ENCODE data around the gene ABI1. TPM values are rescaled to one million over a fixed set of nuclear protein-coding genes. Genes with fewer than 3 reads are reported as not detected.
A peak's percentile ranks its signal among the peaks of the same experiment; 100 is the strongest.
"Not testable (repeated sequence)": the region's sequence is repeated elsewhere in the genome, so short reads cannot be mapped to it uniquely, and the experiment has no call there.

ABI1 gene
- total RNA-seq, 3 donors from 2014 or later (not counting 1 experiment from before 2014, with no cell fraction given) = 94.8 to 116 (median 113) TPM

GRCh38 chr10:26790221-26790995, 70.3 kb downstream of the ABI1 start:
- Histone ChIP-seq H3K4me1 (ENCODE audit: control insufficient read depth, insufficient read depth, low read length) (peaks cover 3% of the 10 kb centered on the region), H3K36me3 (ENCODE audit: control insufficient read depth, insufficient read depth, low read length) (no peaks in the 10 kb centered on the region), H3K27me3 (ENCODE audit: control insufficient read depth, insufficient read depth, low read length) (no peaks in the 10 kb centered on the region), H3K27ac (ENCODE audit: low read length) (no peak overlapping the region), H3K9me3 (ENCODE audit: control insufficient read depth, insufficient read depth, low read length) (no peaks in the 10 kb centered on the region), H3K4me3 (ENCODE audit: low read length) (no peak overlapping the region)
- intact Hi-C loops (cut with micrococcal nuclease) = no loop called here
- Mint-ChIP-seq H3K4me3 (no peak overlapping the region), H3K27me3 (ENCODE audit: low read depth in 2 of 2) (no peaks in the 10 kb centered on the region), H3K27ac (peak overlapping the region in 1 of 2 donors; percentile 57), H3K4me1 (peaks cover 65 to 73% of the 10 kb centered on the region in 2 donors), H3K9me3 (peaks cover 0 to 4% of the 10 kb centered on the region in 2 donors), H3K36me3 (no peaks in the 10 kb centered on the region)
- 89% methylated on average over 3 of the region's 4 CpGs for WGBS (ENCODE audit: insufficient coverage)
- ATAC-seq (no peak), DNase-seq (no peak)
- no peak for TF ChIP-seq CTCF (IDR thresholded peaks at IDR 0.05)

GRCh38 chr10:26789779-26790178, 71.0 kb downstream of the ABI1 start:
- H3K9me3 ChIP-seq (ENCODE audit: control insufficient read depth, insufficient read depth, low read length); DNase-seq; H3K4me3 Mint-ChIP-seq; H3K9me3 Mint-ChIP-seq; intact Hi-C loops (cut with micrococcal nuclease); H3K27me3 Mint-ChIP-seq (ENCODE audit: low read depth in 2 of 2); H3K36me3 ChIP-seq (ENCODE audit: control insufficient read depth, insufficient read depth, low read length); H3K27ac ChIP-seq (ENCODE audit: low read length); H3K27me3 ChIP-seq (ENCODE audit: control insufficient read depth, insufficient read depth, low read length); H3K4me3 ChIP-seq (ENCODE audit: low read length); H3K4me1 ChIP-seq (ENCODE audit: control insufficient read depth, insufficient read depth, low read length); ATAC-seq; H3K36me3 Mint-ChIP-seq: not testable (repeated sequence)
- H3K4me1 Mint-ChIP-seq = peaks cover 65 to 72% of the 10 kb centered on the region in 2 donors
- peak overlapping the region; percentile 4 to 57 for H3K27ac Mint-ChIP-seq
- 83% methylated on average over 1 of the region's 2 CpGs for WGBS (ENCODE audit: insufficient coverage)

GRCh38 chr10:26787362-26787761, 73.4 kb downstream of the ABI1 start:
- no peak overlapping the region for H3K4me3 ChIP-seq (ENCODE audit: low read length)
- H3K4me1 Mint-ChIP-seq = peaks cover 75 to 82% of the 10 kb centered on the region in 2 donors
- peak overlapping the region; percentile 13 to 48 for H3K27ac Mint-ChIP-seq
- no peaks in the 10 kb centered on the region for H3K36me3 Mint-ChIP-seq
- no peak for ATAC-seq
- no peaks in the 10 kb centered on the region for H3K9me3 ChIP-seq (ENCODE audit: control insufficient read depth, insufficient read depth, low read length)
- no peaks in the 10 kb centered on the region for H3K9me3 Mint-ChIP-seq
- H3K27me3 ChIP-seq (ENCODE audit: control insufficient read depth, insufficient read depth, low read length) = no peaks in the 10 kb centered on the region
- WGBS (ENCODE audit: insufficient coverage) = 92% methylated on average over 3 of the region's 3 CpGs
- no peak for TF ChIP-seq CTCF (IDR thresholded peaks at IDR 0.05)
- H3K4me1 ChIP-seq (ENCODE audit: control insufficient read depth, insufficient read depth, low read length) = peaks cover 3% of the 10 kb centered on the region
- H3K4me3 Mint-ChIP-seq = no peak overlapping the region
- peaks cover 2% of the 10 kb centered on the region for H3K36me3 ChIP-seq (ENCODE audit: control insufficient read depth, insufficient read depth, low read length)
- intact Hi-C loops (cut with micrococcal nuclease) = no loop called here
- no peak for DNase-seq
- H3K27ac ChIP-seq (ENCODE audit: low read length) = no peak overlapping the region
- H3K27me3 Mint-ChIP-seq (ENCODE audit: low read depth in 2 of 2) = no peaks in the 10 kb centered on the region

GRCh38 chr10:26781797-26782196, 79.0 kb downstream of the ABI1 start:
- H3K4me3 ChIP-seq (ENCODE audit: low read length) = no peak overlapping the region
- 89% methylated on average over 2 of the region's 2 CpGs for WGBS (ENCODE audit: insufficient coverage)
- DNase-seq (no peak), ATAC-seq (no peak)
- TF ChIP-seq CTCF (IDR thresholded peaks at IDR 0.05) = no peak
- Mint-ChIP-seq H3K4me1 (peaks cover 90 to 96% of the 10 kb centered on the region in 2 donors), H3K4me3 (no peak overlapping the region), H3K27me3 (ENCODE audit: low read depth in 2 of 2) (no peaks in the 10 kb centered on the region), H3K9me3 (no peaks in the 10 kb centered on the region), H3K27ac (peak overlapping the region; percentile 60 to 86), H3K36me3 (no peaks in the 10 kb centered on the region)
- no peaks in the 10 kb centered on the region for H3K9me3 ChIP-seq (ENCODE audit: control insufficient read depth, insufficient read depth, low read length)
- intact Hi-C loops (cut with micrococcal nuclease) = no loop called here
- H3K27me3 ChIP-seq (ENCODE audit: control insufficient read depth, insufficient read depth, low read length) = no peaks in the 10 kb centered on the region
- peak overlapping the region; percentile 18 for H3K27ac ChIP-seq (ENCODE audit: low read length)
- H3K36me3 ChIP-seq (ENCODE audit: control insufficient read depth, insufficient read depth, low read length) = peaks cover 2% of the 10 kb centered on the region
- peaks cover 23% of the 10 kb centered on the region for H3K4me1 ChIP-seq (ENCODE audit: control insufficient read depth, insufficient read depth, low read length)

Data from natural killer cell (primary cell).